Activated B cell treated with CpG ODN at 0.5 μM for 24 hours (primary cell): ENCODE measurements around the gene SEMA4G. TPM values are rescaled to one million over a fixed set of nuclear protein-coding genes. Genes with fewer than 3 reads are reported as not detected.

ENCODE experiments used
- ATAC-seq: fragments of 200-7000 bp; cut with Tn5 transposase; one replicate; pipeline ENCODE4 v1.10.0; 2021; ENCODE audit warnings: low read depth, mild to moderate bottlenecking, moderate library complexity
- CTCF ChIA-PET: fragments of 350-600 bp; sonication (Branson Sonifier 250); formaldehyde crosslinking; loops from one replicate; lab custom pipeline; 2021; ENCODE audit warnings: antibody characterized with exemption; lab: Charles Lee
- POLR2A ChIA-PET: fragments of 350-600 bp; sonication (Branson Sonifier 250); formaldehyde crosslinking; loops from one replicate; lab custom pipeline; 2021; ENCODE audit warnings: antibody characterized with exemption; lab: Charles Lee
- DNase-seq: peaks from one replicate; pipeline ENCODE4 v3.0.0; 2022
- H3K27ac Mint-ChIP-seq: one replicate; pipeline ENCODE4 v1.8.0; 2020; ENCODE audit warnings: mixed read lengths
- H3K27me3 Mint-ChIP-seq: one replicate; pipeline ENCODE4 v1.8.0; 2021; ENCODE audit warnings: mixed read lengths
- H3K36me3 Mint-ChIP-seq: one replicate; pipeline ENCODE4 v1.8.0; 2021; ENCODE audit warnings: low read depth, mixed read lengths
- H3K4me1 Mint-ChIP-seq: one replicate; pipeline ENCODE4 v1.8.0; 2021; ENCODE audit warnings: mixed read lengths
- H3K4me3 Mint-ChIP-seq: one replicate; pipeline ENCODE4 v1.8.0; 2020; ENCODE audit warnings: mild to moderate bottlenecking, mixed read lengths
- H3K9me3 Mint-ChIP-seq: one replicate; pipeline ENCODE4 v1.8.0; 2020; ENCODE audit warnings: mixed read lengths
- CTCF ChIP-seq: fragments of 200-600 bp; IDR thresholded peaks from one replicate; pipeline ENCODE4 v1.8.0; 2022; ENCODE audit warnings: antibody characterized with exemption, mild to moderate bottlenecking
- intact Hi-C: fragments of 100-400 bp; cut with micrococcal nuclease; formaldehyde crosslinking; loops from one replicate; pipeline ENCODE4 v1.15.1; 2024
- total RNA-seq: library from RNA; stranded (reverse); gene quantifications from 2 replicates; pipeline ENCODE4 v1.2.3, GENCODE V29; 2022

SEMA4G gene
- total RNA-seq, 1 donor from 2014 or later: 0.60 TPM

GRCh38 chr10:100965820-100966219 lies 3.5 kb upstream of the SEMA4G start:
- DNase-seq: no peak
- ChIA-PET POLR2A (no interaction called here), CTCF (interaction anchor here (0.9 to 1.6 kb wide), 3 partner anchors 10 to 51 kb away, joined by 3 to 4 read pairs (median 4); no protein-coding TSS in a partner anchor)
- Mint-ChIP-seq H3K36me3 (peaks cover 24% of the 10 kb centered on the region), H3K9me3 (no peaks in the 10 kb centered on the region), H3K4me3 (no peak overlapping the region), H3K27ac (no peak overlapping the region), H3K27me3 (no peaks in the 10 kb centered on the region), H3K4me1 (peaks cover 11% of the 10 kb centered on the region)
- intact Hi-C loops: no loop called here
- TF ChIP-seq CTCF: no peak
- ATAC-seq: no peak

- no peak for ATAC-seq
- Mint-ChIP-seq H3K9me3 (no peaks in the 10 kb centered on the region), H3K27ac (no peak overlapping the region), H3K36me3 (peaks cover 19% of the 10 kb centered on the region), H3K4me3 (no peak overlapping the region), H3K4me1 (peaks cover 11% of the 10 kb centered on the region), H3K27me3 (no peaks in the 10 kb centered on the region)
- CTCF ChIA-PET: interaction anchor here (0.9 to 1.6 kb wide), 2 partner anchors 11 to 49 kb away, joined by 3 to 4 read pairs; no protein-coding TSS in a partner anchor
- intact Hi-C loops: no loop called here
- no peak for TF ChIP-seq CTCF
- POLR2A ChIA-PET: interaction anchor here (1.1 kb wide), 1 partner anchor 64 kb away, joined by 6 read pairs; the partner anchor contains the start of genes PDZD7 and SFXN3
- no peak for DNase-seq
These were observed 2.4 kb upstream of the SEMA4G start for GRCh38 chr10:100966887-100967286.

GRCh38 chr10:100967332-100967731 lies 2.0 kb upstream of the SEMA4G start:
- CTCF ChIA-PET: no interaction called here
- no peak for TF ChIP-seq CTCF
- Mint-ChIP-seq H3K4me1 (peaks cover 11% of the 10 kb centered on the region), H3K27ac (no peak overlapping the region), H3K36me3 (peaks cover 15% of the 10 kb centered on the region), H3K9me3 (no peaks in the 10 kb centered on the region), H3K4me3 (no peak overlapping the region), H3K27me3 (no peaks in the 10 kb centered on the region)
- DNase-seq (no peak), ATAC-seq (no peak)
- intact Hi-C loops: no loop called here
- POLR2A ChIA-PET: interaction anchor here (1.1 kb wide), 1 partner anchor 64 kb away, joined by 6 read pairs; the partner anchor contains the start of genes PDZD7 and SFXN3

- peak overlapping the region; percentile 55 for H3K4me3 Mint-ChIP-seq
- H3K4me1 Mint-ChIP-seq: peaks cover 11% of the 10 kb centered on the region
- intact Hi-C loops: loop anchor here (2.0 kb wide), 1 partner anchor 19 kb away; the partner anchor contains the start of genes MRPL43 and TWNK
- ATAC-seq (no peak), DNase-seq (no peak)
- no peaks in the 10 kb centered on the region for H3K27me3 Mint-ChIP-seq
- CTCF ChIA-PET: interaction anchor here (1.1 kb wide), 1 partner anchor 17 kb away, joined by 4 read pairs; no protein-coding TSS in a partner anchor
- H3K9me3 Mint-ChIP-seq: no peaks in the 10 kb centered on the region
- POLR2A ChIA-PET: interaction anchor here (0.6 to 1.1 kb wide), 2 partner anchors 24 to 63 kb away, joined by 6 to 10 read pairs; partner anchors contain the start of genes PDZD7 and SFXN3
- TF ChIP-seq CTCF: no peak
- H3K27ac Mint-ChIP-seq: no peak overlapping the region
- peaks cover 6% of the 10 kb centered on the region for H3K36me3 Mint-ChIP-seq
These were observed 1.1 kb upstream of the SEMA4G start for GRCh38 chr10:100968062-100968736.

- CTCF ChIA-PET: interaction anchor here (1.1 kb wide), 1 partner anchor 17 kb away, joined by 4 read pairs; no protein-coding TSS in a partner anchor
- intact Hi-C loops: loop anchor here (1.0 to 2.0 kb wide), 3 partner anchors 18 to 44 kb away; partner anchors contain the start of genes MRPL43 and TWNK
- peaks cover 5% of the 10 kb centered on the region for H3K36me3 Mint-ChIP-seq
- peaks cover 11% of the 10 kb centered on the region for H3K4me1 Mint-ChIP-seq
- DNase-seq (no peak), ATAC-seq (no peak)
- no peaks in the 10 kb centered on the region for H3K9me3 Mint-ChIP-seq
- H3K4me3 Mint-ChIP-seq: peak overlapping the region; percentile 55
- POLR2A ChIA-PET: interaction anchor here (0.6 kb wide), 1 partner anchor 23 kb away, joined by 10 read pairs; no protein-coding TSS in a partner anchor
- no peaks in the 10 kb centered on the region for H3K27me3 Mint-ChIP-seq
- TF ChIP-seq CTCF: no peak
- H3K27ac Mint-ChIP-seq: no peak overlapping the region
These were observed 479 bp upstream of the SEMA4G start for GRCh38 chr10:100968863-100969186.
